ENCODE data around the gene RPGRIP1L.

- TF ChIP-seq, protein P1, sequence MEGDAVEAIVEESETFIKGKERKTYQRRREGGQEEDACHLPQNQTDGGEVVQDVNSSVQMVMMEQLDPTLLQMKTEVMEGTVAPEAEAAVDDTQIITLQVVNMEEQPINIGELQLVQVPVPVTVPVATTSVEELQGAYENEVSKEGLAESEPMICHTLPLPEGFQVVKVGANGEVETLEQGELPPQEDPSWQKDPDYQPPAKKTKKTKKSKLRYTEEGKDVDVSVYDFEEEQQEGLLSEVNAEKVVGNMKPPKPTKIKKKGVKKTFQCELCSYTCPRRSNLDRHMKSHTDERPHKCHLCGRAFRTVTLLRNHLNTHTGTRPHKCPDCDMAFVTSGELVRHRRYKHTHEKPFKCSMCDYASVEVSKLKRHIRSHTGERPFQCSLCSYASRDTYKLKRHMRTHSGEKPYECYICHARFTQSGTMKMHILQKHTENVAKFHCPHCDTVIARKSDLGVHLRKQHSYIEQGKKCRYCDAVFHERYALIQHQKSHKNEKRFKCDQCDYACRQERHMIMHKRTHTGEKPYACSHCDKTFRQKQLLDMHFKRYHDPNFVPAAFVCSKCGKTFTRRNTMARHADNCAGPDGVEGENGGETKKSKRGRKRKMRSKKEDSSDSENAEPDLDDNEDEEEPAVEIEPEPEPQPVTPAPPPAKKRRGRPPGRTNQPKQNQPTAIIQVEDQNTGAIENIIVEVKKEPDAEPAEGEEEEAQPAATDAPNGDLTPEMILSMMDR (IDR thresholded peaks at IDR 0.05), result no peak
- no peak for TF ChIP-seq POLR2A (IDR thresholded peaks at IDR 0.05)
Measured at GRCh38 chr16:53614346-53614745, 89.3 kb downstream of the RPGRIP1L start.

Data from lower leg skin (tissue), 3 donors.